ENCODE data around the gene EPHA3. TPM values are rescaled to one million over a fixed set of nuclear protein-coding genes. Genes with fewer than 3 reads are reported as not detected.

EPHA3 gene
- total RNA-seq, 6 donors from 2014 or later, result 0.46 to 3.9 (median 0.79) TPM; not detected in 1

DNA sequence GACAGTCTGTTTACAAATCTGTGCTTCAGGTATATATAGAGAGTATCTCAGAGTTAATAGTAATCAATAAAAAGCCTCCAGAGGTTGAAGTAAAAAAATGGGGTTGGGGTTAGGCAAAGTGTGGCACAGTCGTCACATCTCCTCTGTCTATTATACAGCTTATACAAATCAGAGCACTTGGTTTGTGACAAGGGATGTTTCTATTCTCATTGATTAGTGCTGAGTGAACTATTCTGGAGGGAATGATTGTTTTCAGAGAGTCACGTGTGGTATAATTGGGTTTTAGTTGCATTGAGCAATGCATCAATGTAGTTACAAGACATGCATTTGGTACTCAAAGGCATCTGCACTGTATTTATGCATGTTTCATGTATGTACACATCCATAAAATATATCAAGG, 172.9 kb downstream of the EPHA3 start:
- no peaks in the 10 kb centered on the region for H3K27me3 ChIP-seq
- ATAC-seq (ENCODE audit: low FRiP score in 2 of 2), result no peak
- H3K36me3 ChIP-seq, result no peaks in the 10 kb centered on the region
- 79 to 82% methylated on average over 2 of the region's 2 CpGs for WGBS, 2 donors
- no peak for TF ChIP-seq POLR2AphosphoS5 (IDR thresholded peaks at IDR 0.05)
- DNase-seq, result no peak
- no peak overlapping the region for H3K27ac ChIP-seq
- no peaks in the 10 kb centered on the region for H3K9me3 ChIP-seq
- no peak overlapping the region for H3K4me3 ChIP-seq
- no peaks in the 10 kb centered on the region for H3K4me1 ChIP-seq

DNA sequence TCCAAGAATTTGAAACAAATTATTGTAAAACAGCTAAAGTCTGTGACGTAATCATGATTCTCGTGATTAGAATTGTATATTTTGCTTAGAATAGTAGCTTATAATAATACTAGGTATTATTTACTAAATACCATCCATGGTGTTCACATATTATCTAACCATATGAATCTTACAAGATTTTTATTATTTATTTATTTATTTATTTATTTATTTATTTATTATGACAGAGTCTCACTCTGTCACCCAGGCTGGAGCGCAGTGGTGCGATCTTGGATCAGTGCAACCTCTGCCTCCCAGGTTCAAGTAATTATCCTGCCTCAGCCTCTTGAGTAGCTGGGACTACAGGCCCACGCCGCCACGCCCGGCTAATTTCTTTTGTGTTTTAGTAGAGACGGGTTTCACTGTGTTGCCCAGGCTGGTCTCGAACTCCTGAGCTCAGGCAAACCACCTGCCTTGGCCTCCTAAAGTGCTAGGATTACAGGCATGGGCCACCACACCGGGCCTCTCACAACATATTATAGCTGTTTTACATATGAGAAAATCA, 173.5 kb downstream of the EPHA3 start:
- H3K27ac ChIP-seq, result no peak overlapping the region
- ATAC-seq (ENCODE audit: low FRiP score in 2 of 2) (no peak), DNase-seq (peak in 1 of 2 donors; percentile 5)
- no peak for TF ChIP-seq EP300 (IDR thresholded peaks at IDR 0.05)
- TF ChIP-seq POLR2AphosphoS5 (IDR thresholded peaks at IDR 0.05), result no peak
- no peak for TF ChIP-seq POLR2A (IDR thresholded peaks at IDR 0.05)
- TF ChIP-seq, protein P1, sequence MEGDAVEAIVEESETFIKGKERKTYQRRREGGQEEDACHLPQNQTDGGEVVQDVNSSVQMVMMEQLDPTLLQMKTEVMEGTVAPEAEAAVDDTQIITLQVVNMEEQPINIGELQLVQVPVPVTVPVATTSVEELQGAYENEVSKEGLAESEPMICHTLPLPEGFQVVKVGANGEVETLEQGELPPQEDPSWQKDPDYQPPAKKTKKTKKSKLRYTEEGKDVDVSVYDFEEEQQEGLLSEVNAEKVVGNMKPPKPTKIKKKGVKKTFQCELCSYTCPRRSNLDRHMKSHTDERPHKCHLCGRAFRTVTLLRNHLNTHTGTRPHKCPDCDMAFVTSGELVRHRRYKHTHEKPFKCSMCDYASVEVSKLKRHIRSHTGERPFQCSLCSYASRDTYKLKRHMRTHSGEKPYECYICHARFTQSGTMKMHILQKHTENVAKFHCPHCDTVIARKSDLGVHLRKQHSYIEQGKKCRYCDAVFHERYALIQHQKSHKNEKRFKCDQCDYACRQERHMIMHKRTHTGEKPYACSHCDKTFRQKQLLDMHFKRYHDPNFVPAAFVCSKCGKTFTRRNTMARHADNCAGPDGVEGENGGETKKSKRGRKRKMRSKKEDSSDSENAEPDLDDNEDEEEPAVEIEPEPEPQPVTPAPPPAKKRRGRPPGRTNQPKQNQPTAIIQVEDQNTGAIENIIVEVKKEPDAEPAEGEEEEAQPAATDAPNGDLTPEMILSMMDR (IDR thresholded peaks at IDR 0.05), result no peak
- no peak overlapping the region for H3K4me3 ChIP-seq
- 95 to 97% methylated on average over 11 of the region's 11 CpGs for WGBS, 2 donors
- H3K9me3 ChIP-seq, result no peaks in the 10 kb centered on the region
- no peaks in the 10 kb centered on the region for H3K4me1 ChIP-seq
- H3K27me3 ChIP-seq, result no peaks in the 10 kb centered on the region
- H3K36me3 ChIP-seq, result no peaks in the 10 kb centered on the region

DNA sequence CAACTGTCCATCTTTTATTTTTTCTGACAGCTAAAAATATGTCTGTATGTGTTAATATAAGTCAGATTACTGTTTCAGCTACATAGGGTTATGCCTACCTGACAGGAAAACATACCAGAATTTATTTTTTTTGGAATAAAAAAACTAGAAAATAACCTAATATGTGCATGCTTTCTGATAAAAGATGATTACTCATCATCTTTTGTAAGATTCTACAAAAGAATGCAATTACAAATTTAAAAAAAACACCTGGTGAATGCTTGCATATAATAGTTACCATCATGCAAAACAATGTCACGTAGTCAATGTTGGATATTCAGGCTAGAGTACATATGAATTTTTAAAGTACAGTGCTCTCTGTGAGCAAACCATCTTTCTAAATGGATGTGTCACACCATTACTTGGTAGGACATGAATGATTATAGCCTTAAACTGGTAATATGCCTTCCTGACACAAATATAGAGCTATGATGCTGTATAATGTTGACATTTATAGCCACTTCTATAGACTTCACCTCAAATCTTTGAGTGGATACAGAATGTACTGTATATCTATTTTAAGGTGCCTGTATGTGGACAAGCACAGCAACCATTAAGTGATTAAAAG, 180.6 kb downstream of the EPHA3 start:
- Histone ChIP-seq H3K4me3 (no peak overlapping the region), H3K36me3 (no peaks in the 10 kb centered on the region), H3K27ac (no peak overlapping the region), H3K9me3 (no peaks in the 10 kb centered on the region), H3K27me3 (no peaks in the 10 kb centered on the region), H3K4me1 (no peaks in the 10 kb centered on the region)
- ATAC-seq (ENCODE audit: low FRiP score in 2 of 2), result no peak
- TF ChIP-seq, protein P1 (IDR thresholded peaks at IDR 0.05), result no peak
- no peak for TF ChIP-seq POLR2AphosphoS5 (IDR thresholded peaks at IDR 0.05)
- no peak for TF ChIP-seq EP300 (IDR thresholded peaks at IDR 0.05)
- TF ChIP-seq POLR2A (IDR thresholded peaks at IDR 0.05), result no peak
- no peak for DNase-seq
- WGBS, 2 donors, result 88 to 92% methylated on average over 1 of the region's 1 CpG

DNA sequence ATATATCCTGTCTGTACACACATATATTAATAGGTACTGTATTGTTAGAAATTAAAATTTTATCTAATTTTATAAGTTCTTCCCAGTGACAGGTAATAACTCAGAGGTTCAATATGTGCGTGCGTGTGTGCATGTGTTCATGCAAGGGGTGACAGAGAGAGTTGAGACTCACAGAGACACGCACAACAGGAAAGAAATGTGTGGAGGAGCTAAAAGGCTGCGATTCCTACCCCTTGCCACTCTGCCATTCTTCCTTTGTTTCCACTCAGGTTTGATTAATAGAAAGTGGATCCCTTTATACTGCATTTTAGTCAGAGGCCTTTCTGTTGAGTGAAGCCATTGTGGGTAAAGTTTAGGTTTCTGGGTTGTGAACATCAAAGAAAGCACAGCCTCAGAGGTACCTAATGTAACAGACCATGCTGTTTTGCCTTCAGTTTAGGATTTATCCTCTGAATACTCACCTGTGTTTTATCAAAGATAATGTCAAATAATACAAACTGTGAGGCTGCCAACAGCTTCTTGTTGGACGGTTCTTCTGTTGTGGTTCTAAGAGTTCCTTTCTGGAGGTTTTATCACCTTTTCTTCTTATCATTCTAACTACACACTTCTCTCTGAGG, 182.3 kb downstream of the EPHA3 start:
- no peak for ATAC-seq (ENCODE audit: low FRiP score in 2 of 2)
- TF ChIP-seq POLR2AphosphoS5 (IDR thresholded peaks at IDR 0.05) (no peak), EP300 (IDR thresholded peaks at IDR 0.05) (no peak), POLR2A (IDR thresholded peaks at IDR 0.05) (no peak)
- TF ChIP-seq, protein P1 (IDR thresholded peaks at IDR 0.05), result no peak
- WGBS, 2 donors, result 79 to 80% methylated on average over 5 of the region's 5 CpGs

DNA sequence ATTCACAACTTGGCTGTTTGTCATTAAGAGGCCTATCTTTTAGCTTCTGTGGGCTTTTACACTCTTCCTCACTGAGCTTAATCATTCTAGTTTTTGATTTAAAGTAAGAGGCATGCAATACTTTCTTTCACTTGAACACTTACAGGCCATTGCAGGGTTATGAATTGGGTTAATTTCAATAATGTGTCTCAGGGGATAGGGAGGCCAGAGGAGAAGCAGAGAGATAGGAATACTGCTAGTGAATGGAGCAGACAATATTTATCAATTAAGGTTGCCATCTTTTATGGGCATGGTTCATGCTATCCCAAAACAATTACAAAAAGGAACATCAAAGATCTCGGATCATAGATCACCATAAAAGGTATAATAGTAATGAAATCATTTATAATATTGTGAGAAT, 189.8 kb downstream of the EPHA3 start:
- DNase-seq (no peak), ATAC-seq (ENCODE audit: low FRiP score in 2 of 2) (no peak)
- H3K4me3 ChIP-seq, result no peak overlapping the region
- 75 to 84% methylated on average over 1 of the region's 1 CpG for WGBS, 2 donors
- H3K27ac ChIP-seq, result no peak overlapping the region
- no peaks in the 10 kb centered on the region for H3K36me3 ChIP-seq
- H3K9me3 ChIP-seq, result no peaks in the 10 kb centered on the region
- no peaks in the 10 kb centered on the region for H3K4me1 ChIP-seq
- no peaks in the 10 kb centered on the region for H3K27me3 ChIP-seq
- TF ChIP-seq EP300 (IDR thresholded peaks at IDR 0.05) (no peak), POLR2AphosphoS5 (IDR thresholded peaks at IDR 0.05) (no peak), POLR2A (IDR thresholded peaks at IDR 0.05) (no peak)
- TF ChIP-seq, protein P1 (IDR thresholded peaks at IDR 0.05), result no peak

More for the DNA sequence above, 182.3 kb downstream of the EPHA3 start:
- no peak for DNase-seq
- no peak overlapping the region for H3K4me3 ChIP-seq
- no peaks in the 10 kb centered on the region for H3K9me3 ChIP-seq
- H3K27ac ChIP-seq, result no peak overlapping the region
- no peaks in the 10 kb centered on the region for H3K27me3 ChIP-seq
- H3K36me3 ChIP-seq, result no peaks in the 10 kb centered on the region
- H3K4me1 ChIP-seq, result no peaks in the 10 kb centered on the region
